ENCODE data around the gene PTPRC.

DNA sequence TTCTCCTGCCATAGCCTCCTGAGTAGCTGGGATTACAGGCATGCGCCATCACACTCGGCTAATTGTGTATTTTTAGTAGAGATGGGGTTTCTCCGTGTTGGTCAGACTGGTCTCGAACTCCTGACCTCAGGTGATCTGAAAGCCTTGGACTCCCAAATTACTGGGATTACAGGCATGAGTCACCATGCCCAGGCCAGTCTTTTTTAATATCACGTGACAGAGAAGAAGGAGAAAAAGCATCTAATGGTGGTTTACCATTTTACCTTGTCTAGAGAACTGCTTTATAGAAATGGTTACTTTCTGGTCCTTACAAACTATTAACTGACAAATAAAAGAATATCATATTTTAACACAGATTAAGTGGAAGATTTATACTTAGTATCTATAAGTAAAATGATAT, 168.0 kb downstream of the PTPRC start:
- TF ChIP-seq, protein P1, sequence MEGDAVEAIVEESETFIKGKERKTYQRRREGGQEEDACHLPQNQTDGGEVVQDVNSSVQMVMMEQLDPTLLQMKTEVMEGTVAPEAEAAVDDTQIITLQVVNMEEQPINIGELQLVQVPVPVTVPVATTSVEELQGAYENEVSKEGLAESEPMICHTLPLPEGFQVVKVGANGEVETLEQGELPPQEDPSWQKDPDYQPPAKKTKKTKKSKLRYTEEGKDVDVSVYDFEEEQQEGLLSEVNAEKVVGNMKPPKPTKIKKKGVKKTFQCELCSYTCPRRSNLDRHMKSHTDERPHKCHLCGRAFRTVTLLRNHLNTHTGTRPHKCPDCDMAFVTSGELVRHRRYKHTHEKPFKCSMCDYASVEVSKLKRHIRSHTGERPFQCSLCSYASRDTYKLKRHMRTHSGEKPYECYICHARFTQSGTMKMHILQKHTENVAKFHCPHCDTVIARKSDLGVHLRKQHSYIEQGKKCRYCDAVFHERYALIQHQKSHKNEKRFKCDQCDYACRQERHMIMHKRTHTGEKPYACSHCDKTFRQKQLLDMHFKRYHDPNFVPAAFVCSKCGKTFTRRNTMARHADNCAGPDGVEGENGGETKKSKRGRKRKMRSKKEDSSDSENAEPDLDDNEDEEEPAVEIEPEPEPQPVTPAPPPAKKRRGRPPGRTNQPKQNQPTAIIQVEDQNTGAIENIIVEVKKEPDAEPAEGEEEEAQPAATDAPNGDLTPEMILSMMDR (conservative IDR thresholded peaks at IDR 0.05 in 1 of 2, IDR thresholded peaks at IDR 0.05 in 1 of 2; ENCODE audit: low read depth in 1 of 2, low read length in 2 of 2): no peak
- TF ChIP-seq EZH2 (IDR thresholded peaks at IDR 0.05; ENCODE audit: low read length, missing control alignments): no peak
